Dermis blood vessel endothelial cell (primary cell): ENCODE results near the gene TTC13. TPM values are rescaled to one million over a fixed set of nuclear protein-coding genes. Genes with fewer than 3 reads are reported as not detected.
A peak's percentile ranks its signal among the peaks of the same experiment; 100 is the strongest.
"Not testable (repeated sequence)": the region's sequence is repeated elsewhere in the genome, so short reads cannot be mapped to it uniquely, and the experiment has no call there.

Source experiments
- DNase-seq: peaks from one replicate; pipeline ENCODE4 v3.0.0; 2010
- total RNA-seq: library from RNA; depleted of rRNA; stranded (reverse); fragments of >200 nt; gene quantifications from 2 replicates; pipeline ENCODE4 v1.2.3, GENCODE V29; 2014

The TTC13 gene
- total RNA-seq, 1 donor from 2014 or later = 37.8 TPM

DNA sequence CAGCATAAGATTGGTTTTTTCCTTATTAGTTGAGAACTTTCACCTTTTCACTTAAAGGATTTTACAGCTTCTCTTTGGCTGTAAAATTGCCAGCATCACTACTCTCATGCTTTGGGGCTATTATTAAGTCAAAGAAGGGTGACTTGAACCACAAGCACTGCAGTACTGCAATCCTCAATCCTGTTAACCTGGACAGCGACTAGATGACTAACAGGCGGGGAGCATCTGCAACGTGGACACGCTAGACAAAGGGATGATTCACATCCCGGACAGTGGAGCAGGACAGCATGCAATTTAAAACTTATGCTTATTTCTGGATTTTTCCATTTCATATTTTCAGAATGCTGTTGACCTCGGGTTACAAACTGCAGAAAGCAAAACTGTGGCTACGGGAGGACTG lies 8.3 kb upstream of the TTC13 start:
- DNase-seq = peak; percentile 38

- no peak for DNase-seq
These were observed 7.0 kb upstream of the TTC13 start for GRCh38 chr1:230985711-230986110.

DNA sequence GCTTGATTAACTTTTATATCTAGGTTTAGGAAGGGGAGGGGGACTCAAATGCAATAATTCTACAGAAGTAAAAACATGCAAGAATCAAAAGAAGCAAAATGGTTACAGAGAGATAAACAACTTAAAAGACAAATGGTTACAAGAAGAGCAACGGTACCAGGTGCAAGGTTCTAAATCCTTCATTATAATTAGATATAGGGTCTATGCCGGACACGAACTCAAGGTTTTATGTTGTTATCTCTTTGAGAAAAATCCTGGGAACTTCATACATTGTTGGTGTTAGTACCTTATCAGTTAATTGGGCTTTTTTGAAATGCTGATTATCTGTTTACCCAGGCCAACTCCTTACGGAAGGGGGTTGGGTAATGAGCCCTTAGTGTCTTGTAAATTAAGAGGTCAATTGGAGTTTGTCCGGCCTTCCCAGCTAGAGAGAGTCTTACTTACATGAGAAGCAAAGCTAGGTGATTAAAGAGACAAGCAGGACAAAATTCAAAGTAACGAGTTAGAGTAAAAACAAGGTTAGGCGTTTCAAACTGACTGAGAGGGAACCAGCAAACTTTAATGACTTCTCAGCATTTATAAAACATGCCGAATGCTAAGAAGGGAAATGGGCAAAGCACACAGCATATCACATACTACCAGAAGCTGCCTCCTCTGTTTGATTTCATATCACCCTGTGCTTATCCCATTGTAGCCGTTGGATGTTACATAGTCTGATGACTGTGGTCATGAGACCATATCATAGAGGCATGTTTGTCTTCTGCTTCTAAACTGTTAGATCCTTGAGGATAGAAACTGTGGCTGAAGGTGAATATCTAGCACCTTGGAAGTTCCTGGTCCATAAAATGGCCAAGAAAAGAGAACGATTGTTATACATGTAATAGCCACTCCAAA lies 6.2 kb upstream of the TTC13 start:
- not testable (repeated sequence) for DNase-seq

GRCh38 chr1:230983811-230984210 lies 5.2 kb upstream of the TTC13 start:
- no peak for DNase-seq

DNA sequence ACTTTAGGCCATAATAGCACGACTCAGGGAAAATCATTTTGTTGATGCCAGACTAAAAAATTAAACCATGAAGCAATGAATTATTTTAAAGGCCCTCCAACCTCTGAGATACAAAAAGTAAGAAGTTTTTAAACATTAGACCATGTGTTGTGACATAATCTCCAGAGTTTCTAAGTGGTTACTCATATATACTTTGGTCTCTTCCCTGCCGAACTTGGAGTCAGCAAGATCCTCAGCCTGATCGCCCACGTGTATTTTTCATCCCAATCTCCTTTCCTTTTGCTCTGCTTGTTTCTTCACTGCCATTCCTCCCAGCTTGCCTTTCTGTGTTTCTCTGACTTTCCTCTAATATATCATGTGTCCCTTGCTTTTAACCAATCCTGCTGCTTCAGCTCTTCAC lies 4.0 kb upstream of the TTC13 start:
- DNase-seq = no peak

DNA sequence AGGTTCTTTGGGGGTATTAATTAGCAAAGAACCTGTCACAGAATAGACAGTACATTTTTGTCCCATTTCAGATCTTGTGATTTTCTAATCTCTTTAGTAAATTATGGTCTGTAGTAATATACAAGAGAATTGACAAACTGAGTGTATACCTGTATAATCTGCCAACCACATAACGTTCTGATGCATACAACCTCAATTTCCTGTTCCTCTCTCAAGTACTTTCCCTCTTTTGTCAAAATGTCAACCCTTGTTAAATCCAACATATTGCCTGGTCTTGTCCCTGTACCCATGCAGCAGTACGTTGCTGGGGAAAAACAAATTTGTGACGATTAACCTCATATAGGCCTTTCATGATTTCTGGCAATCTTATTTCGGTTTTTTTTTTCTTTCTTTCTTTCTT lies 1.3 kb upstream of the TTC13 start:
- DNase-seq = no peak

DNA sequence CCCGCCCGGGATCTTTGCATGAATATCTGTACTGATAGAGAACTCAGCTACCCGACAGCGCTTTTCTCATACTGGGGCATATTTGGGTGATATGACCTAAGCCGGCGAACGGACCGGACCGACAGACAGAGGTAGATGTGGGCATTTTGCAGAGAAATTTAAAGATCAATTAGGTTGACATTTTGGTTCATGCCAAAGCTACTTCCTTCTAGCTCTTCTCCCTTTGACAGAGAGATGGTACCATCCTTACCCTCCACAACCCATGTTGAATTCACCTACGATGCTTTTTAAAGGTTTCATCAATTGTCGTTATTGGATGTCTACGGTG lies 692 bp upstream of the TTC13 start:
- no peak for DNase-seq

- peak; percentile 78 for DNase-seq
These were observed 735 bp downstream of the TTC13 start for GRCh38 chr1:230977761-230978490.

DNA sequence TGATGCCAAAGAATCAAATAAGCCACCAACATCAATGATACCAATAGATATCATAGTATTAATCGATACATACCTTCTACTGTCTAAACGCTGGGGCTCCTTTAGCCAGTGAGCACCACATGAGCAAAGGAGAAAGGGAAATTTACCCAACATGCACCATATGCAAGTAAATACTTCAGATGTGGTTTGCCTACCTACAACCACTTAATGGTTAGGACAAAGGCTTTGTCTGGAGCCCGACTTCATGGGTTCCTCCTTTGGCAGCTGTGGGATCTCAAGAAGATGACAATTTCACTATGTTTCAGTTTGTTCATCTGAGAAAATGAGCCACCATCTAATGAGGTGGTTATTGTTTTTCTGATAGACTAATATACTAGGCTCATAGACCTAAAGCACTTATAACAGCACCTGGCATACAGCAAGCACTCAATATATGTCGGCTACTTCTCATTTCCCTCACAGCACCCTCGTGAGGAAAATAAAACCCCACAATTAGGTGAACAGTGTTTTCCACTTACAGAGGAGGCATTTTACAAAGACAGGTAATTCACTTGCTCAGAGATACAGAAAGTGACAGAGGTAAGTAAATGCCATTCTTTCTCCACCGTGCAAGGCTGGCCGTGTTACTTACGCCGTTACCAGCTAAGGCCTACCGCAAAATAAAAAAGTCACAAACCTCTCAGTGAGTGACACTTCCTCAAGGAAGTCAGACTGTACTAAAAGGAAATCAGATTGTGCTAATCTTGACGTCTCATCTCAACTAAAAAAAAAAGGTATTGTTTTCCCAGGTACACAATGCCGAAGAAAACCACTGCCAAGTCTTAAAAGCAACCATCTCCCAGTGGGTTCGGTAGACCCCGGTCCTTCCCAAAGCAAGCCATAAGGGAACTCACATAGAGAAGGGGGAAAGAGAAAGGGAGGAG lies 1.6 kb downstream of the TTC13 start:
- DNase-seq = peak; percentile 74

DNA sequence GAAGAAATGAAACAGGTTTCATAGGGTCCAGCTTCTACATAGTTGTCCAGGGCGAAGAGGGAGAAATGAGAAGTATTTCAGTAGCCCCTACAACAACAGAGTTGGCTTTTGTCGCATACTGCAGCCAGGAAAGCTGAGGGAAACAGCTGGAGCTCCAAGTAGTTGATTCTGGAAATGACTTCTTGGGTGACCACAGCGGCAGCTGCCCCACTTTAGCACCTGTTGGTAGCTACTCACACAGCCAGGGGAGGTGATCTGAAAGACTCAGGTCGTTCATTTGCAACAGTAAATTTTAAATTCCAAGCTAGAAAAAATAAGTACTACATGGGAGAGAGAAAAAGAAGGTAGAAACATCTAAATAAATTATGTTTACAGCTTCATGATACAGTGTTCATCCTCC lies 2.3 kb downstream of the TTC13 start:
- DNase-seq = no peak

- DNase-seq = no peak
These were observed 3.0 kb downstream of the TTC13 start for GRCh38 chr1:230975636-230976035.

DNA sequence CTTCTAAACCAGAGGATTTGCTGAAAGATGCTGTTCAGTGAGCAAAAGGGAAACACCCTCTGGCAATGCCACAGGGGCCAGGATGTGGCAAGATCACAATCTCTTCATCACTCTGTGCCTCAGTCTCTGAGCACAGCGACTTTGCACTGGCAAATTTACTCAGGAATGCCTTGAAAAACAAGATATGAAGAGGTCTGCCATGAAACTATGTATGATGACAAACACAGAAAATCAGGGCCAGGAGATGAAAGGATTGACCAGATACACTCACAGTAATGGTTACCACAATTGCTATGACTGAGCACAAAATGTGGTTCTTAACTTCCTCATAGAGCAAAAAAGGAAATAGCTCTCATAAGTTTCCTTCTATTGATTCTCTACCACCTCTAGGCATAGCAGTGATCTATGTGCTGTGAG lies 5.8 kb downstream of the TTC13 start:
- peak; percentile 21 for DNase-seq

GRCh38 chr1:230971771-230972170 lies 6.9 kb downstream of the TTC13 start:
- DNase-seq = no peak

GRCh38 chr1:230970432-230970831 lies 8.2 kb downstream of the TTC13 start:
- no peak for DNase-seq

GRCh38 chr1:230966358-230966873 lies 12.2 kb downstream of the TTC13 start:
- no peak for DNase-seq

GRCh38 chr1:230965535-230965934 lies 13.1 kb downstream of the TTC13 start:
- DNase-seq = no peak

DNA sequence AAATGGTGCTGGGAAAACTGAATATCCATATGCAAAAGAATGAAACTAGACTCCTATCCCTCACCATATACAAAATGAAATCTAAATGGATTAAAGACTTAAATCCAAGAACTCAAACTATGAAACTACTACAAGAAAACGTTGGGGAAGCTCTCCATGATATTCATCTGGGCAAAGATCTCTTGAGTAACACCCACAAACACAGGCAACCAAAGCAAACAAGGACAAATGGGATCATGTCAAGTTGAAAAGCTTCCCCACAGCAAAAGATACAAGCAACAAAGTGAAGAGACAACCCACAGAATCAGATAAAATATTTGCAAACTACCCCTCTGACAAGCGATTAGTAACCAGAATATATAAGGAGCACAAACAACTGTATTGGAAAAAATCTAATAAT lies 13.8 kb downstream of the TTC13 start:
- no peak for DNase-seq

- DNase-seq = no peak
These were observed 20.3 kb downstream of the TTC13 start for GRCh38 chr1:230958370-230958769.

GRCh38 chr1:230957580-230957989 lies 21.1 kb downstream of the TTC13 start:
- DNase-seq = no peak

GRCh38 chr1:230950404-230950803 lies 28.3 kb downstream of the TTC13 start:
- DNase-seq = no peak

DNA sequence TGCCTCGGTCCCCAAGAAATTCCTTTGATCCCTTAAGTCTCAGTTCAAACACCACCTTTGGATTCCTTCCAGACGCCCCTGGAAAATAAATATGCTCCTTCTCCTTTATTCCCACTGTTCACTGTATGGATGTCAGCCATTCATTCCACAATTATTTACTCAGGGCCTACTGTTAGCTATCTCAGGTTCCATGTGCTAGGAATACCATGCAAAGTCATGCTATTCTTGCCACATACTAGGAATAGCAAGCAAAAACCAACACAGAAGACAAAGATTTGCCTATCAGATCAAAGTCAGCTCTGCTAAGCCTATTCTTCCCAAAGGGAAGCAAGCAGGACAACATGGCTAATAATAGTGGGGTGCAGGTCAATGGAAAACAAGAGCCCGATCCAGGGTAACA lies 29.8 kb downstream of the TTC13 start:
- DNase-seq = no peak

GRCh38 chr1:230948301-230948700 lies 30.4 kb downstream of the TTC13 start:
- DNase-seq = no peak
